H1 (cell line): ENCODE data around the gene SAFB2. TPM values are rescaled to one million over a fixed set of nuclear protein-coding genes. Genes with fewer than 3 reads are reported as not detected.

ENCODE experiments used
- ATF2 ChIP-seq: IDR thresholded peaks from 2 replicates; pipeline ENCODE4 v1.6.1; 2012; ENCODE audit warnings: low read length, inconsistent platforms
- E2F6 ChIP-seq: IDR thresholded peaks from 2 replicates; pipeline ENCODE4 v1.6.1; 2012; ENCODE audit warnings: inconsistent platforms
- EP300 ChIP-seq, 2 experiments: IDR thresholded peaks; 1 replicate in 1 of 2; 2 replicates in 1 of 2; pipeline ENCODE4 v1.6.1; 2011 to 2012; ENCODE audit warnings: low read depth in 2 of 2, low read length in 2 of 2, mild to moderate bottlenecking in 2 of 2, borderline replicate concordance in 1 of 2, inconsistent platforms in 1 of 2, moderate library complexity in 1 of 2
- HDAC2 ChIP-seq, 2 experiments: fragments of 300-600 bp in 1 of 2; sonication (generic) in 1 of 2; IDR thresholded peaks; 2 replicates each; pipeline ENCODE4 v1.6.1; 2011 to 2012; ENCODE audit warnings: low read depth in 2 of 2, low read length in 2 of 2, mild to moderate bottlenecking in 2 of 2, moderate library complexity in 2 of 2, borderline replicate concordance in 1 of 2, inconsistent platforms in 1 of 2
- POLR2AphosphoS5 ChIP-seq: IDR thresholded peaks from 2 replicates; pipeline ENCODE4 v1.6.1; 2011; ENCODE audit warnings: low read depth, low read length
- TCF12 ChIP-seq: IDR thresholded peaks from 2 replicates; pipeline ENCODE4 v1.6.1; 2011; ENCODE audit warnings: low read depth, mild to moderate bottlenecking, low read length
- YY1 ChIP-seq: IDR thresholded peaks from 2 replicates; pipeline ENCODE4 v1.6.1; 2011; ENCODE audit warnings: low read depth, mild to moderate bottlenecking, low read length
- ZNF274 ChIP-seq: IDR thresholded peaks from 2 replicates; pipeline ENCODE4 v1.7.0; 2012; ENCODE audit warnings: low read length, borderline replicate concordance; ENCODE audit errors: extremely low read depth
- polyA plus RNA-seq, 7 experiments: library from polyadenylated mRNA; depleted of rRNA in 3 of 7; stranded (reverse) in 5 of 7; unstranded in 2 of 7; fragments of >200 nt in 5 of 7; fragments of 200-250 nt in 2 of 7; gene quantifications; 1 replicate in 5 of 7; 2 replicates in 1 of 7; 4 replicates in 1 of 7; pipeline versions ENCODE4 v1.2.1 to v1.2.3, GENCODE V29; 2011 to 2013; ENCODE audit warnings: missing spikeins in 2 of 7, mixed read lengths in 2 of 7
- total RNA-seq: library from RNA; stranded (reverse); fragmentation: NEBNext Ultra II Directional; extraction: Animal tissue kit (Norgen Biotek cat#: 25700); gene quantifications from 2 replicates; pipeline ENCODE4 v1.2.1, GENCODE V29; 2021

Gene SAFB2
- total and polyA plus RNA-seq, 2 of the 8 experiments (the other 6 are each of a cell fraction or from before 2014, with no cell fraction given), result 14.8 to 63.8 TPM

- TF ChIP-seq EP300 (IDR thresholded peaks at IDR 0.05; ENCODE audit: borderline replicate concordance in 1 of 2, low read depth in 2 of 2, low read length in 2 of 2), result no peak
- no peak for TF ChIP-seq HDAC2 (IDR thresholded peaks at IDR 0.05; ENCODE audit: borderline replicate concordance in 1 of 2, low read depth in 2 of 2, low read length in 2 of 2)
- TF ChIP-seq TCF12, result no peak
- TF ChIP-seq ATF2, result no peak
- no peak for TF ChIP-seq YY1
- TF ChIP-seq POLR2AphosphoS5, result no peak
- TF ChIP-seq ZNF274, result no peak
- TF ChIP-seq E2F6, result no peak
Measured at GRCh38 chr19:5575590-5575989, 47.0 kb downstream of the SAFB2 start (continued).
